Stomach smooth muscle (tissue), 2 donors: ENCODE results near the gene RC3H2.
A peak's percentile ranks its signal among the peaks of the same experiment; 100 is the strongest.
"Not testable (repeated sequence)": the region's sequence is repeated elsewhere in the genome, so short reads cannot be mapped to it uniquely, and the experiment has no call there.

Source experiments
- H3K27ac ChIP-seq: one replicate; pipeline ENCODE4 v1.7.0; 2013; ENCODE audit warnings: mild to moderate bottlenecking, low read length, inconsistent platforms
- H3K27me3 ChIP-seq, 2 donors: one replicate each; pipeline ENCODE4 v1.7.0; 2013; ENCODE audit warnings: low read length in 2 of 2; ENCODE audit not compliant: insufficient read depth in 2 of 2, control insufficient read depth in 1 of 2
- H3K36me3 ChIP-seq, 2 donors: one replicate each; pipeline ENCODE4 v1.7.0; 2013; ENCODE audit warnings: low read length in 2 of 2; ENCODE audit not compliant: control insufficient read depth in 2 of 2, insufficient read depth in 2 of 2
- H3K4me1 ChIP-seq: one replicate; pipeline ENCODE4 v1.7.0; 2013; ENCODE audit warnings: low read length; ENCODE audit not compliant: control insufficient read depth, insufficient read depth
- H3K4me3 ChIP-seq, 2 donors: one replicate each; pipeline ENCODE4 v1.7.0; 2013; ENCODE audit warnings: low read length in 2 of 2
- H3K9ac ChIP-seq, 2 donors: one replicate each; pipeline ENCODE4 v1.7.0; 2013; ENCODE audit warnings: low read length in 2 of 2, mild to moderate bottlenecking in 1 of 2
- H3K9me3 ChIP-seq, 2 donors: one replicate each; pipeline ENCODE4 v1.7.0; 2013; ENCODE audit warnings: low read length in 2 of 2; ENCODE audit not compliant: control insufficient read depth in 2 of 2
- donor health status: healthy.
- donor health status: Pancreatic carcinoma.

RC3H2 gene

DNA sequence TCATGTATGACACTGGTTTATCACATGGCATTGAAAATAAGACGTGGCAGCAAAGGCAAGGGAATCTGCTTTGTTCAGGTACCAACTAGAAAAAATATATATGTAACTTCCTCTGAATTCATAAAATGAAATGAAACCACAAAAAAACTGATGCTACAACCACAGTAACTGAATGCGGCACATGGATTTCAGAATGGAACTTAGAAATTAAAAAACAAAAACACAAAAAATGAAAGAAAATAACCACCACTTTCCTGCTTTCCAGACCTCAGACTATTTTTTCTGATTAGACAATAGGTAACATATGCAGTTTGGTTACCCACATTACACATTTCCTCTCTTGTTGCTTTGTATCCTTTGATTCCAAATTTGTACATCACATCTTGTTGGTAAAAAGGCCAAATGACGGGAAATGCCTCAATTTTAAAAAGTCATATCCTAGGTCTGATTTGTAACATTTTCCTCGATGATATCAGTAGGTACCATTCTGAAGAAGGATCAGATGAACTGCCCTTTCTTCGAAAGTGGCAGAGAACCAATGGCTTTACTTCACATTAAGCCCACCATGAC is 58.7 kb downstream of the RC3H2 start:
- Histone ChIP-seq H3K9me3 (no peaks in the 10 kb centered on the region), H3K27me3 (no peaks in the 10 kb centered on the region), H3K27ac (no peak overlapping the region), H3K4me1 (no peaks in the 10 kb centered on the region), H3K4me3 (no peak overlapping the region), H3K9ac (no peak overlapping the region), H3K36me3 (peaks cover 9 to 10% of the 10 kb centered on the region in 2 donors)

DNA sequence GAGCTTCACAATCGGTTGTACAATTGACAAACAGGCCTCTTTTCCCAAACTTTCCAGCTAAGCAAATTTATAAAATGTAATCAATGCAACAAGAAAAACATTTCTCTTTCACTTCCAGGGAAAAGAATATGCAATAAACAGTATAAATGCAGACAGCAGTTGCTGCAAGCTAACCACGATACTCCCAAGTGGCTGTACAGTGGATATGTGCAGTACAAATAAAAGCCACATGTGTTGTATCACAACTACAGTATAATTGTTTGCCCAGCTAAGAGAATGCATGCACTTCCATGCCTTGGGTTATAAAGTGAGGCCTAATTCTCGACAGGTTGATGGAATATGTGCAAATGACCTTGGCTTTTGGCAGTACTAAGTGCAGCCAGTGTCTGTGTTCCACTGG is 60.0 kb downstream of the RC3H2 start:
- Histone ChIP-seq H3K27me3 (no peaks in the 10 kb centered on the region), H3K36me3 (peaks cover 3 to 5% of the 10 kb centered on the region in 2 donors), H3K9ac (no peak overlapping the region), H3K27ac (no peak overlapping the region), H3K4me1 (no peaks in the 10 kb centered on the region), H3K4me3 (no peak overlapping the region), H3K9me3 (no peaks in the 10 kb centered on the region)

DNA sequence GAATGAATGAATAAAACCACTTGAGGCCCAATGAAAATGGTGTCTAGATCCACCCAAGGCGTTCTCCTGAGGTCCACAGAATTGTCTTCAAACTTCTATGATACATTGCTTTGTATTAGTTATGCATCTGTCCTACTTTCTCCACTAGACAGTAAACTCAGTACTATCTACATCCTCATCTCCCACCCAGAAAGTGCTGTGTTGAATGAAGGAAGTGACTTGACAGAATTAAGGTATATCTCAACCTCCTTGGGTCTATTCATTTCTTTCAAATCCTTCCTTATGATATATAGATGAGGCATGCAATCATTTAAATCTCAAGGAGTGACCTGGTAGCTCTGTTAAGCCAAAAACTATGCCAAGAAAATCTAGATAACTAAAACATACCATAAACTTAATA is 61.0 kb downstream of the RC3H2 start:
- Histone ChIP-seq H3K36me3 (peaks cover 2% of the 10 kb centered on the region in 2 donors), H3K9me3 (no peaks in the 10 kb centered on the region), H3K27me3 (no peaks in the 10 kb centered on the region), H3K27ac (no peak overlapping the region), H3K9ac (no peak overlapping the region), H3K4me3 (no peak overlapping the region), H3K4me1 (no peaks in the 10 kb centered on the region)

DNA sequence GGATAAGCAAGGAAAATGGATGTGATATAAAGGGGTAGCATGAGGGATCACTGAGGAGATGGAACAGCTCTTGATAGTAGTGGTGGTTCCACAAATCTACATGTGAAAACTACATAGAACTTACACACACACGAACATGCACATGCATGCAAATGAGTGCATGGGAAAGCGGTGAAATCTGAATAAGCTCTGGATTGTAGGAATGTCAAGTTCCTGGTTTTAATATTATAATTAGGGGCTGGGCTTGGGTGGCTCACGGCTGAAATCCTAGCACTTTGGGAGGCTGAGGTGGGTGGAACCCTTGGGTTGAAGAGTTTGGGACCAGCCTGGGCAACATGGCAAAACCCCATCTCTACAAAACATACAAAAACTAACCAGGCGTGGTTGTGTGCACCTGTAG is 63.7 kb downstream of the RC3H2 start:
- Histone ChIP-seq H3K27me3 (no peaks in the 10 kb centered on the region), H3K9me3 (no peaks in the 10 kb centered on the region), H3K36me3 (no peaks in the 10 kb centered on the region), H3K4me1 (no peaks in the 10 kb centered on the region), H3K4me3 (no peak overlapping the region), H3K27ac (no peak overlapping the region), H3K9ac (no peak overlapping the region)

DNA sequence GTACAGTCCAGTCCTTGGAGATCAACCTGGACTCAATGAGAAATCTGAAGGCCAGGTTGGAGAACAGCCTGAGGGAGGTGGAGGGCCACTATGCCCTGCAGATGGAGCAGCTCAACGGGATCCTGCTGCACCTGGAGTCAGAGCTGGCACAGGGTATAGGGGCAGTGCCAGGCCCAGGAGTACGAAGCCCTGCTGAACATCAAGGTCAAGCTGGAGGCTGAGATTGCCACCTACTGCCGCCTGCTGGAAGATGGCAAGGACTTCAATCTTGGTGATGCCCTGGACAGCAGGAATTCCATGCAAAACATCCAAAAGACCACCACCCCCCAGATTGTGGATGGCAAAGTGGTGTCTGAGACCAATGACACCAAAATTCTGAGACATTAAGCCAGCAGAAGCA is 66.7 kb downstream of the RC3H2 start:
- not testable (repeated sequence) for H3K27me3 ChIP-seq, H3K36me3 ChIP-seq, H3K9ac ChIP-seq, H3K9me3 ChIP-seq, H3K4me3 ChIP-seq, H3K27ac ChIP-seq, H3K4me1 ChIP-seq

DNA sequence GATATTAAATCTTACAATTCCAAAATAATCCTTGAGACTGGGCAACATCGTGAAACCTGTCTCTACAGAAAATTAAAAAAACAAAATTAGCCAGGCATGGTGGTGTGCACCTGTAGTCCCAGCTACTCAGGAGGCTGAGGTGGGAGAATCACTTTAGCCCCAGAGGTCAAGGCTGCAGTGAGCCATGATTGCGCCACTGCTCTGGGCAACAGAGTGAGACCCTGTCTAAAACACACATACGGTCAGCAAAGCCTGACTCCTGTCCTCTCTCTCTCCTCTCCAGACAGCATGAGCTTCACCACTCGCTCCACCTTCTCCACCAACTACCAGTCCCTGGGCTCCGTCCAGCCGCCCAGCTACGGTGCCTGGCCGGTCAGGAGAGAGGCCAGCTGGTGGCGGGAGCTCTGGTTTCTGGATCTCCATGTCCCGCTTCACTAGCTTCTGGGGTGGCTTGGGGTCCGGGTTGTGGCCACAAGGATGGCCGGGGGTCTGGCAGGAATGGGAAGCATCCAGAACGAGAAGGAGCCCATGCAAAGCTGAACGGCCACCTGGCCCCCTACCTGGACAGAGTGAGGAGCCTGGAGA is 67.8 kb downstream of the RC3H2 start:
- H3K27me3 ChIP-seq: no peaks in the 10 kb centered on the region

DNA sequence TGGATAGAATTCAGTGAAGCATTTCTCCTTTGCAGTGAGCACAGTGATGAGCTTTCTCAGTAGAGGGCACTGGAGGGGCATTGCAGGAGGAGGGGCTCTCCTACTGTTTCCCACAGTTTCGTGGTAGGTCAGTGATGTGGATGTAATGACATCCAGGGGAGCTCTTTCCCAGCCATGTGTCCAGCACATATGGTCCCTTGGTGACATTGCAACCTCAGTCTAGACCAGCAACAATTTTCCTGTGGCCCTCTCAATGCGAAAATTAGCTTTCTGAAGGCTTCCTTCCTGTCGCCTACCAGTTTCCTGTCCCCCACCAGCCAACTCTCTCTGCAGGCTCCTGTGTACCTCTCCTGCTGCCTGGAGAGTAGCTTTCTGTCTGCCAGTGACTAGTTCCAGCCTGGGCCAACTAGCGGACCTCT is 69.8 kb downstream of the RC3H2 start:
- no peaks in the 10 kb centered on the region for H3K4me1 ChIP-seq
- H3K9me3 ChIP-seq: no peaks in the 10 kb centered on the region
- H3K36me3 ChIP-seq: no peaks in the 10 kb centered on the region
- H3K9ac ChIP-seq: no peak overlapping the region
- no peaks in the 10 kb centered on the region for H3K27me3 ChIP-seq
- H3K4me3 ChIP-seq: no peak overlapping the region
- H3K27ac ChIP-seq: no peak overlapping the region

More for the DNA sequence above, 67.8 kb downstream of the RC3H2 start:
- Histone ChIP-seq H3K36me3 (no peaks in the 10 kb centered on the region), H3K9ac (no peak overlapping the region), H3K9me3 (no peaks in the 10 kb centered on the region), H3K27ac (no peak overlapping the region), H3K4me1 (no peaks in the 10 kb centered on the region), H3K4me3 (no peak overlapping the region)

DNA sequence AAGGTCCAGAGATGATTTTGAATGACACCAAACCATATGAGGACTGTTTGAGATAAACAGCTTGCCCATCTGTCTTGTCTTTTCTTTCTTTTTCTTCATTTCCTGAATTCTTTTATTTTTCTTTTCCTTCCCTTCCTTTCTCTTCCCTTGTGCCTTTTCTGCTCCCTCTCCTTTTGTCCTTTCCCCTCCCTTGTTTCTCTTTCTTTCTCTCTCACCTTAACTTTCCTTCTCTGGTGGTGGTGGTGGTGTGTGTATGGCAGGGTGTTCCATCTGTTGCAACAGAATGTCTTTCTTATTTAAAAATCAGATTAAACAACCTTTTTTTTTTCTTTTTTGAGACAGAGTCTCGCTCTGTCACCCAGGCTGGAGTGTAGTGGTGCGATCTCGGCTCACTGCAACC is 73.0 kb downstream of the RC3H2 start:
- Histone ChIP-seq H3K27me3 (no peaks in the 10 kb centered on the region), H3K4me3 (no peak overlapping the region), H3K36me3 (no peaks in the 10 kb centered on the region), H3K4me1 (peaks cover 5% of the 10 kb centered on the region), H3K27ac (no peak overlapping the region), H3K9me3 (no peaks in the 10 kb centered on the region), H3K9ac (no peak overlapping the region)

DNA sequence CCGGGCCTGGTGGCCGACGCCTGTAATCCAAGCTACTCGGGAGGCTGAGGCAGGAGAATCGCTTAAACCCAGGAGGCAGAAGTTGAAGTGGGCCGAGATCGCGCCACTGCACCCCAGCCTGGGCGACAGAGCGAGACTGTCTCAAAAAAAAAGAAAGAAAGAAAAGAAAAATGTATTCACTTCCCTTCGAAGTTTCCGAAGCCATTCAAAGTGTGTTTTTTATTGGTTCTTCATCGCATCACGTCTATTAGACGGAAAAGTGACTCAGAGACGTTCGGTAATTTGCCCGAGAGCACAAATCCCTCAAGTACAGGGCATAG is 76.2 kb downstream of the RC3H2 start:
- H3K36me3 ChIP-seq, H3K27me3 ChIP-seq, H3K9me3 ChIP-seq: not testable (repeated sequence)
- H3K9ac ChIP-seq: peak overlapping the region; percentile 94 to 95
- peak overlapping the region; percentile 90 to 97 for H3K4me3 ChIP-seq
- peak overlapping the region; percentile 94 for H3K27ac ChIP-seq
- H3K4me1 ChIP-seq: peaks cover 16% of the 10 kb centered on the region

DNA sequence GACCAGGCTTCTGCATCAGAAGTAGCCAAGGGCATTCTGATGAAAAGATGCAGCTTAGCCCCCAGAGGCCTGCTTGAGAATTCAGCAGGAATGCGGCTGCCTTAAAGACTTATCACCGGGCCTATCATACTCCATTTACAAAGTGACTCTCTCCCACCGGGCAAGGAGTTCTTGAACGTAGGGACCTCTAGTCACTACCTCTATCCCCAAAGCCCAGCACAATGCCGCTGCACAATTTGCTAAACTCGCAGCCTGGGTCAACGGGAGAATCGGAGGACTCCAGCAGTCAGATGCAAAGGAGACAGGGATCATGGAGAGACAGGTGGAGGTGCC is 77.4 kb downstream of the RC3H2 start:
- Histone ChIP-seq H3K27me3 (no peaks in the 10 kb centered on the region), H3K27ac (peak overlapping the region; percentile 94), H3K4me1 (peaks cover 16% of the 10 kb centered on the region), H3K9ac (peak overlapping the region; percentile 94 to 95), H3K36me3 (peaks cover 8 to 10% of the 10 kb centered on the region in 2 donors), H3K9me3 (no peaks in the 10 kb centered on the region), H3K4me3 (peak overlapping the region; percentile 90 to 97)

DNA sequence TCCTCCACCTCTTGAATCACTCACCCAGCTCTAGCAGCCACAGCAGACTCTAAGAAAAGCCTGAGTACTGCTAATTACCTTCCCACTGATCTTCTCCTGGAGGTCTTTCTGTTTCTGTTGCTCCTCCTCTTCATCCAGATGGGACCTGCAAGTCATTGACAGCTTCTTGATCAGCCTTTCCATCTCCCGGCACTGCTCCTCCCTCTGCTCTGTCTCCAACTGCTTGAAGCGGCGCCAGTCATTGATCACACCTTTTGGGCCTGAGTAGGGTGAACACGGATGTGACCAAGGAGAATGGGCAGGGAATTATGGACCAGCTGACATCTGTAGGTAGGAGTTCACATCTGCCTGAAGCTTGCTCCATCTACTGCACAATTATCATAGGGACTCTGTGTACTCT is 82.2 kb downstream of the RC3H2 start:
- H3K27ac ChIP-seq: no peak overlapping the region
- peaks cover 16% of the 10 kb centered on the region for H3K4me1 ChIP-seq
- no peaks in the 10 kb centered on the region for H3K27me3 ChIP-seq
- no peaks in the 10 kb centered on the region for H3K9me3 ChIP-seq
- H3K36me3 ChIP-seq: peaks cover 18 to 28% of the 10 kb centered on the region in 2 donors
- no peak overlapping the region for H3K4me3 ChIP-seq
- no peak overlapping the region for H3K9ac ChIP-seq
